GM12872 (cell line): ENCODE measurements around the gene PPP3R2.

Source experiments
- CTCF ChIP-seq: IDR thresholded peaks from 3 replicates; pipeline ENCODE4 v1.5.1; 2011; ENCODE audit warnings: low read depth, mild to moderate bottlenecking, low read length, moderate library complexity; ENCODE audit not compliant: insufficient read depth

PPP3R2 gene

GRCh38 chr9:101586651-101587050, 8.1 kb downstream of the PPP3R2 start:
- no peak for TF ChIP-seq CTCF

GRCh38 chr9:101585740-101586139, 9.0 kb downstream of the PPP3R2 start:
- TF ChIP-seq CTCF, result no peak

- TF ChIP-seq CTCF, result no peak
Measured at GRCh38 chr9:101582553-101582952, 12.2 kb downstream of the PPP3R2 start.

GRCh38 chr9:101579711-101580545, 14.8 kb downstream of the PPP3R2 start:
- no peak for TF ChIP-seq CTCF

- no peak for TF ChIP-seq CTCF
Measured at GRCh38 chr9:101578378-101578777, 16.4 kb downstream of the PPP3R2 start.

- TF ChIP-seq CTCF, result no peak
Measured at GRCh38 chr9:101574731-101575333, 19.9 kb downstream of the PPP3R2 start.

- no peak for TF ChIP-seq CTCF
Measured at GRCh38 chr9:101572316-101572715, 22.5 kb downstream of the PPP3R2 start.
